Glomerular endothelial cell (primary cell): Measurements from ENCODE around the gene EGR1. TPM values are rescaled to one million over a fixed set of nuclear protein-coding genes. Genes with fewer than 3 reads are reported as not detected.
A peak's percentile ranks its signal among the peaks of the same experiment; 100 is the strongest.
"Not testable (repeated sequence)": the region's sequence is repeated elsewhere in the genome, so short reads cannot be mapped to it uniquely, and the experiment has no call there.

Source experiments
- DNase-seq: peaks from one replicate; pipeline ENCODE4 v3.0.0-alpha.2; 2011; ENCODE audit warnings: low read depth, low spot score; ENCODE audit errors: extremely low read depth
- total RNA-seq: library from RNA; depleted of rRNA; stranded (reverse); fragments of >200 nt; gene quantifications from 2 replicates; pipeline ENCODE4 v1.2.3, GENCODE V29; 2015

Gene EGR1
- total RNA-seq, 1 donor from 2014 or later, result 6.5 TPM

DNA sequence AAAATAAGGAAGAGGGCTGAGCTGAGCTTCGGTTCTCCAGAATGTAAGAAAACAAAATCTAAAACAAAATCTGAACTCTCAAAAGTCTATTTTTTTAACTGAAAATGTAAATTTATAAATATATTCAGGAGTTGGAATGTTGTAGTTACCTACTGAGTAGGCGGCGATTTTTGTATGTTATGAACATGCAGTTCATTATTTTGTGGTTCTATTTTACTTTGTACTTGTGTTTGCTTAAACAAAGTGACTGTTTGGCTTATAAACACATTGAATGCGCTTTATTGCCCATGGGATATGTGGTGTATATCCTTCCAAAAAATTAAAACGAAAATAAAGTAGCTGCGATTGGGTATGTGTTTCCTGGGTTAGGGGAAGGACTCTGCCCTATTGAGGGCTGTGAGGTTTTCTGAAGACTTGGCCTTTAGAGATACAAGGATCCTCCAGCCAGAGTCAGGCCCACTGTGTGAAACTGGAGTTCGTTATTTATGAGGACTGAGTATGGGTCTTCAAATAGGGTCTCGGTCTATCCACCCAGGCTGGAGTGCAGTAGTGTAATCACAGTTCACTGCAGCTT, 3.8 kb downstream of the EGR1 start:
- DNase-seq, result no peak

DNA sequence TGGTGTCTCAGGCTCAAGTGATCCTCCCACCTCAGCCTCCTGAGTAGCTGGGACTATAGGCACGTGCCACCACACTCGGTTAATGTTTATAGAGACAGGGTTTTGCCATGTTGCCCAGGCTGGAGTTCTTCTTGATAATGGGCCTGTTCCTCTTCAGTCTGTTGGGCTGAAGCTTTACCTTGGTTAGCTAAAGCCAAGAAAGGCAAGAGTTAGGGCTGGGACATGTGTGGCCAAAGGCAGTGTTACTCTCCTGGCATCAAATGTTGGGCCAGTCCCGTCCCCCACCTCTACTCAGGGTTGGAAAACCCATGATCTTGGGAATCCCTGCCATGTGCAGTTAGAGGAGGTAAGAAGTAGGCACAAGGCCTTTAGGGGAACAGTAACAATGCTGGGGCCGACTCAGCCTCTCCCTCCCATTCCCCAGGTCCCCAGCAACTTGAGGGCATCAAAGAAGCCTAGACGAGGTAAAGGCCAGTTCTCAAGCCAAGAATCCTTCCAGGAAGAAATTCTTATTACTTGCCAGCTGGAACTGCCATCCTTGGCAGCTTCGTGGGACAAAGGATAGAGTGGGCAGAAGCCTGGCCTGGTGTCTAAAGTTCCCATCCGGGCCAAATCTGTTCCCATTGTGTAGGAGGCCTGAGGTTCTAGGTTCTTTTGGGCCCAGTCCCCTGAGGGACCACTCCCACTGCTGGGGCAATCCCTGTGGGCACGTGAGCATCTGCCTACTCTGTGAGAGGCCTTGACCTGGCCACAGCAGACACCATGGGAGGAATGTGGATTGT, 4.5 kb downstream of the EGR1 start:
- DNase-seq, result no peak

DNA sequence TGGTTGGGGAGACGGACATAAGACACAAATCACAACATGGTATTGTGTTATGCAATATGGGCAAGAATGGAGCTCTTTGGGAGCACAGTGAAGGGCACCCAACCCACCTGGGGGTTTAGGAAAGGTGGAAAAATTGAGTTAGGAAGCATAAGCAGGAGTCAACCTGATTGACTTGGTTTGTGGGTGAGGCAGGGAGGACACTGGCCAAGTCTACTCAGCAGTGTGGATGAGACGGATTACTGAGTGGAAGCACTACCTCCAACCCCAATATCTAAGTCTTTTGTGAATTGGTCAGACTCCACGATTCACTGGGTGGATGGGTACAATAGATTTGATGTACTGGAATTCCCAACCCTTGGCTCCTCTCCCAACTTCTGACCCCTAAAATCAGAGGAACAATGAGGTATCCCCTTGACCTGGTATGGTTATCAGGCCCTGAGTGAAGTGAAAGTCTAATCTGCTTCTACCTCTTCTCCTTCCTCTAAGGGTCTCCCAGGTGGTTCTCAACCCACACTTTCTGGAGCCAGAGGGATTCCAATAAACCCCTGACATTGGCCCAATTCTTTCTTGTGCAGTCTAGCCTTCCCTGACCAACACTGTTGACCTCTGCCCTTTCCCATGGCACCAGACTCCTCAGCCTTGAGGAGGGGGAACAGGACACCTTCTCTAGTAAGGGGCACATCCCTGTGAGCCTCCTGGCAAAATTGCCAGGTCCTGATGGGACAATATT, 5.2 kb downstream of the EGR1 start:
- DNase-seq, result no peak

DNA sequence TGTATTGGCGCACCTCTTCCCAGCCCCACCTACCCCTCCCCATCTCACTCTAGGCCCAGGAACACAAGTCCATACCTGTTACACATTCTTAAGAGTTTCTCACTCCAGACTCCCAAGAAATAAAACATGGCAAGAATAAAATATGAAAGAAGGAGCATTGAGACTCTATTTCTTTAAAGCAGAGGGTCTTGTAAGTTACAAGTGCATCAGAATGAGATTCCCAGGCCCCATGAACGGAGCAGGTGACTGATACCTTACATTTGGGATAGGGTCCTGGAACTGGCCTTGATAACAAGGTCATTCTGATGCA, 5.7 kb downstream of the EGR1 start:
- no peak for DNase-seq

DNA sequence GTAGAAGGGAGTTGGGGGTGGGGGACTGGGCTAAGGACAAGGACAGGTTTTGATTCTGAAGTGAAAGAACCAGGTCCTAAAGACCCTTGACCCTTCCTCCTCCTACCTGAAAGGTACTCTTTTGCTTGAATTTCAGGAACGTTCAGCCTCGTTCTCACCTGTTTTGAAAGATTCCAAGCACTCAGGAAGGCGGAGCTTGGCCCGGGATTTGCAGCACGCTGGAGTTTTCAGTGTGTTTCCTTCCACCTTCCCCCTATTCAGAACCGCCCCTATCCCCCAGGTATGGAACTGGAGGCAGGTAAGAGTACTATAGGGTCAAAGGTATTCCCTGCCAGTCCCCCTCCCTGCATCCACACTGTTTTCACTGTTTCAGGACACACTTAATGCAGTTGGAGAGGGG, 7.1 kb downstream of the EGR1 start:
- DNase-seq, result no peak

DNA sequence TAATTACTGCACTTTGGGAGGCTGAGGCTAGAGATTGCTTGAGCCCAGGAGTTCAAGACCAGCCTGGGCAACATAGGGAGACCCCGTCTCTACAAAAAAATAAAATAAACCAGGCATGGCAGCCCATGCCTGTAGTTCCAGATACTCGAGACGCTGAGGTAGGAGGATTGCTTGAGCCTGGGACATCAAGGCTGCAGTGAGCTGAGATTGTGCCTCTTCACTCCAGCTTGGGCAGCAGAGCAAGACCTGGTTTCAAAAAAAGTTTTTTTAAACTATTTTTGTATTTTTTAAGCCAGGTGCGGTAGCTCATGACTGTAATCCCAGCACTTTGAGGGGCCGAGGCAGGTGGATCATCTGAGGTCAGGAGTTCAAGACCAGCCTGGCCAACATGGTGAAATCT, 7.9 kb downstream of the EGR1 start:
- not testable (repeated sequence) for DNase-seq

DNA sequence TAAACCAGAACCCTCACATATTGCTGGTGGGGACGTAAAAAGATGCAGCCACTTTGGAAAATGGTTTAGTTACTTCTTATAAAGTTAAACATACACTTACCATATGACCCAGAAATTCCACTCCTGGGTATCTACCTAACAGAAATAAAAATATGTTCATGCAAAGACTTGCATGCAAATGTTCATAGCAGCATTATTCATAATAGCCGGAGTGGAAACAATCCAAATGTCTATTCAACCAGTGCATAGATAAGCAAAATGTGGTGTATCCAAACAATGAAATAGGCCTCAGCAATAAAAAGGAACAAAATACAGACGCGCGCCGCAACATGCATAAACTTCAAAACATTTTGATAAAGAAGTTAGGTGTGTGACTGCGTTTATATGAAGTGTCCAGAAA, 11.6 kb downstream of the EGR1 start:
- no peak for DNase-seq

DNA sequence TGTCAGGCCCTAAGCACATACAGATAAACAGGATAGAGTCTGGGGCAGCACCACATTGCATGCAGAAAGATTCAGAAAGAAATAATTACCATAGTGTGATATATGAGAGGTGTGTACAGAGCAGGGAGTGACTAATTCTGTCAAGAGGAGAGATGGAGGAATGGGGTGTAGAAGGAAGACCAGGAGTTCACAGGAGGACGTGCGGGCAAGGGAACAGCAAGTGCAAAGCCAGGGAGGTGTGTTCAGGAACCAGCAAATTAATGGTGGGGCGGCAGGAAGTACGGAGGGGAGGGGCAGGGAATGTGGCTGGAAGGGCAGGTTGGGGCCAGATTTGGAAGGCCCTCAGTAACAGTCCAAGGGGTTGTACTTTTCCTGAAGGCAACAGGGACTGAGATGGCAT, 17.4 kb downstream of the EGR1 start:
- no peak for DNase-seq

DNA sequence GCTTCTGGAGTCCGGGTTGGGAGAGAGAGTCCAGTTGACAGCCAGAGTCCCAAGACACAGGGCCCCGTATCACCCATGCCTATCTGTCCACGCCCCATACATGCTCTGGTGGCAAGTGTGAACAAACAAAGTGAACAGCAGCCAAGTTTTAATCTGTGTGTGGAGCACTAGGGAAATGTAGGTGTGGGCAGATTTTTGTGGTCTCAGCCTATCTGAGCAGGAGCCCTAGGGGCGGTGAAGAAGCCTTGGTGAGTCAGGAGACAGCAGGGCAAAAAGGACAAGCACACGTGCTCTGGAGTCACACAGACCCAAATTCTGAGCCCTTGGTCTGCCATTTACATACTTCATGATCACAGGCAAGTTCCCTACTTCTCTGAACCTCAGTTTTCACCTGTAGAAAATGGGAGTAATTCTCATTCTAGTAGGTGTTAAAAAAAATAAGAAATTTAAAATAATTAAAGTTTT, 23.2 kb downstream of the EGR1 start:
- DNase-seq, result no peak

DNA sequence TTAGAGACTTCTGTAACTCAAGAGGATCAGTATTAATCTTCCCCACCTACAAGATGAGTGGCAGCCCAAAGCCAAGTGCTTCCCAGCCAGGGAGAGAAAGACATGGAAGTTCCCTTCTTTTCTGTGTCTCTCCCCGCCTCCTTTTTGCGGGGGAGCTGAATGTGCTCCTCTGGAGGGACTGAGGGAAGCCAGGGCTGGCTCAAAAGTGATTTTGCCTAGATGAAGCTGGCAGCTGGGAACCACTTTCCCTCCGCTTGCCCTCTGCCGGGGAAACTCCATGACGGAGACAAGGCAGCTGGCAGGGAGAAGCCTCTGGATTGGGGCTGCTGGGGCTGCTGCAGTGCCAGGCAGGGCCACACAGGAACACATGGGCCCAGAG, 24.4 kb downstream of the EGR1 start:
- no peak for DNase-seq

DNA sequence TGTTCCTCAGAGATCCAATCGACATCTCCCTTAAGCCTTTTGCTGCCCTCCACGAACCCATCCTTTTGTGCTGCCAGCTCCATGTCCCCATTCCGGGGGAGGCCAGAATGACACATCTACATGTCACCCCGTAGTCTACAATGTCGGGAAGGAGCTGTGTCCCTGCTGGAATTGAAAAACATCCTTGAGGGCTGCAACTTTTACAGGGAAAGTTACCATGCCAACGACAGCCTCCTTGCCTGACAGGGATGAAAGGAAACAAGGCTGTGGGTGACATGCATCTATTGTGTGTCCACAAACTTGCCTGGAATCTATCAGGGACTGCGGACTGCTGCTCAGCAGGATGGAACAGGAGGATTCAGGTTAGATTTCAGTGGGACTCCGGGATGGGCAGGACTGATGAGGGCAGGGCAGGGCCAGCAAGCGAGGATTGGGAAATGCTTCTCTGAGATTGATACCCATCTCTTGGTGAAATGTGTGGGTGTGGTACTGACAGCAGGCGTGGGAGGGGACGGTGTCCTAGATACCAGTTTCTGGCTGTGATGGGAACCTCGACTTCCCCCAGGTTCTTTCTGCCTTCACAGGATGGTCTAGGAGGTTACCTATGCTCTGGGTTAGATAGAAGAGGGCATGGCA, 25.5 kb downstream of the EGR1 start:
- DNase-seq, result no peak

DNA sequence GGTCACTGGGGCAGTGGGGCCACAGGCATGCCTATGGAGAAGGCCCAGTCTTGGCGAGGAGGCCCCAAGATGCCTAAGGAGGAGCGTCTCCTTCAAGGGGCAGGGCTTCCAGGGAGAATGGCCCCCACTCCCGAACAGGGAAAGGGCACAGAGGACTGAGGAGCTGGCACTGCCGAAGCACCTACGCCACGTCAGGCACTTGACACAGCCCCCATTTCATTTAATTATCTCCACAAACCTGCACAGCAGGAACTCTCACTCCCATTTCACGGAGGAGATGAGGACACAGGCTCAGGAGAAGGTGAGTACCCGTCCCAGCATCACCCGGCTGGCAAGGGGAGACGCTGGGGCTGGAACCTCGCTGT, 26.0 kb downstream of the EGR1 start:
- no peak for DNase-seq

DNA sequence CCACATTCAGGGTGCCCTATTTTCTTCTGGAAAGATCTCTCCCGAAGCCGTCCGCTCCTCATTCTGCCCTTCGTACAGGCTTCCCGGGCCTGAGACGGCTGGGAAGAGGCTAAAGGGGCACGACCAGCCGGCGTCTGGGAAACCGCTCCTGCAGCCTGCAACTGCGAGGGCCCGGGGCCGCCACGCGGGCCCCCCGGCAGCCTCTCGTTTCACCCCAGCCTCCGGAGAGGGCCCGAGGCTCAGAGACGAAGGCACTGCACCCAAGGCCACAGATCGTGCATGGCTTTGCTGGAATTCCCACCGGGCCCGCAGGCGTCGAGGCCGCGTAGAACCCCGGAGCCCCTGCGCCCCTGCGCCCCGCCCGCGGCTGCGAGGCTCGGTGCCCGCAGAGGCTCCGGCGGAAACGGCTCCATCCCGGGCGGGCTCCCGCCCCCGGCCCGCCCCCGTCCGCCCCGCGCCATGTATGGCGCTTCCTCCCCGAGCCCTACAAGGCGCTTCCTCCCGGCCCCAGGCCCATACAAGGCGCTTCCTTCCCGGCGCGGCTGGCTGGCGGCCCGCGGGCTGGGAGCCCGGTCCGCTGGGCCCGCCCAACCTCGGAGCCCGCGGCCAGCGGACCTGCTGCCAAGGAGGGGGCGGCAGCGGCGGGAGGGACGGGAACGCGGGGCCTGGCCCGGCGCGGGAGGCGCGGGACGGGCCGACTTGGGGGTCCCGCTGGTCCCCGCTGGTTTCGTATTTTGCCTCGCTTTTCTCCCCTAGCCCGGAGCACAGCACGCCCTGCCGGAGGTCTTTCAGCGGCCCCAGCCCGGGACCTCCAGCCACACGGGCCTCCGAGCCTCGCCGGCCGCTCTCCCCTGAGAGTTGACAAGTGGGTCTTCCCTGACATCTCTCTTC, 26.6 kb downstream of the EGR1 start:
- DNase-seq, result no peak

DNA sequence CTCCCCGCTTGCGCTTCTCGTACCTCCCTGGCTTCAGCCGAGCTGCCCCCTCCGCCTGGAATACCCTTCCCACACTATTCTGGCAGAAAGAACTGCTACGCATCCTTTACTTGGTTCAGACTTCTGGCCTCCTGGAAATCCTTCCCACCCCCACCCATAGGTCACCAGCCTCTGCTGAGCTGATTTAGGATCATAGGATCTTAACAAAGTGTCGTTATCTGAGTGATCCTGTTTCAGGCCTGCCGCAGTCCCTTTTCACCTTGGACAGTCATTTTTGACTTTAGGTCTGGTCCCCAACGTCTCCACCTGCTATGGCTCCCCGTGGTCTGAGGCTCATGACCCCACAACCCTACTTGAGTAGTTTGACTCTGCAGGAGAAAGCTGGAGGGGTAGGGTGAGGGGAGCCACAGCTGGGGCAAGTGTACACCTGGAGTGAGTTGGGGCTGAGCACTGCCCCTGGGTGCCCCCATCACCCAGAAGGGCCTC, 27.3 kb downstream of the EGR1 start:
- DNase-seq, result no peak

DNA sequence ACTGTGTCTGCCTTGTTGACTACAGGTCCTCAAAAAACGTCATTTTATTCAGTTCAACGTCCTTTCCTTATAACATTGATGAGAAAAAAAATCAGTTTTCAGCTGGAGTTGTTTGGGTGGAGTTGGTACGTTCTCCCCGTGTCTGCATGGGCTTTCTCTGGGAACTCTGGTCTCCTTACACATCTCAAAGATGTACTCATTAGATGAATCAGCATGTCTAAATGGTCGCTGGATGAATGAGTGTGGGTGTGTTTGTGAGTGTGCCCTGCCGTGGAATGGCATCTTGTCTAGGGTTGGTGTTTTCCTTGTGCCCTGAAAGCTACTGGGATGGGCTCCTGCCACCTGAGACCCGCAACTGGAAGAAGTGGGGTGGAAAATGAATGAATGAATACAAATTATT, 30.1 kb downstream of the EGR1 start:
- no peak for DNase-seq

DNA sequence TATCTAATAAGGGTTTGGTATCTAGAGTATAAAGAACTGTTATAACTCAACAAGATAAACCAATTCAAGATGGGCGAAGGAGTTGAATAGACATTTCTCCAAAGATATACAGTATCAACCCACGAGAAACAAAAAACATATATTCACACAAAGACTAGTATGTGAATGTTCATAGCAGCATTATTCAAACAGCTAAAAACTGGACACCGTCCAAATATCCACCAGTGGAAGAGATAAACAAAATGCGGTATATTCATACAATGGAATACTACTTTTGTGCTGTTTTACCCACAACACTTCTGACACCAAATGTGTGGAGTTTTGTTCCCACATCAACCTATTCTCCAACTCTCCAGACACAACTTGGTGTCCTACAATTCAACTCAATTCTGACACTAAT, 33.1 kb downstream of the EGR1 start:
- no peak for DNase-seq

DNA sequence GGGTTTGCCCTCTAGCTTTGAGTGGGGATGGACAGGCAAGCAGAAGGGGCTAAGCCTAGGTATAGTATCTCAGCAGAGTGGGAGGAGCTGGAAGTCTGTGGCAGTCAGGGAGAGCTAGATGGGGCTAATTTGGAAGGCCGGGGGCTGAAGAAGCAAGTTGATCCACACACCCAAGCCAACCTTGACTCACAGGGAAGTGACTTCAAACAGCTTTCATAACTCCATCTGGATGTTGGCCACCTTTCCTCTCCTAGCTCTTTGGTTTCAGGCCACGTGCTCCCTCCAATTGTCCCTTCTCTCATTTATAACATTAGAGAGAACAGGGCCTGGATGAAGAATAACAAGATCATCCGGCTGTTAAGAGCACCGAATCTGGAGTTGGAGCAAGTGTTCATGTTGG, 36.8 kb downstream of the EGR1 start:
- DNase-seq, result no peak

DNA sequence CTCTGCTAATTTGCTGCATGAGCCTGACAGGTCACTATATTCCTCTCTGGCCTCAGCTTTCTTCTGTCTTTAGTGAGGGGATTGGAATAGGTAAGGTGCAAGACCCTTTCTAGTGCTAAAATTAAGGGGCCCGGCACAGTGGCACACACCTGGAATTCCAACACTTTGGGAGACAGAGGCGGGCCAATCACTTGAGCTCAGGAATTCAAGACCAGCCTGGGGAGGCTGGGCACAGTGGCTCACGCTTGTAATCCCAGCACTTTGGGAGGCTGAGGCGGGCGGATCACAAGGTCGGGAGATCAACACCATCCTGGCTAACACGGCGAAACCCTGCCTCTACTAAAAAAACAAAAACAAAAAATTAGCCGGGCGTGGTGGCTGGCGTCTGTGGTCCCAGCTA, 37.2 kb downstream of the EGR1 start:
- DNase-seq, result no peak

DNA sequence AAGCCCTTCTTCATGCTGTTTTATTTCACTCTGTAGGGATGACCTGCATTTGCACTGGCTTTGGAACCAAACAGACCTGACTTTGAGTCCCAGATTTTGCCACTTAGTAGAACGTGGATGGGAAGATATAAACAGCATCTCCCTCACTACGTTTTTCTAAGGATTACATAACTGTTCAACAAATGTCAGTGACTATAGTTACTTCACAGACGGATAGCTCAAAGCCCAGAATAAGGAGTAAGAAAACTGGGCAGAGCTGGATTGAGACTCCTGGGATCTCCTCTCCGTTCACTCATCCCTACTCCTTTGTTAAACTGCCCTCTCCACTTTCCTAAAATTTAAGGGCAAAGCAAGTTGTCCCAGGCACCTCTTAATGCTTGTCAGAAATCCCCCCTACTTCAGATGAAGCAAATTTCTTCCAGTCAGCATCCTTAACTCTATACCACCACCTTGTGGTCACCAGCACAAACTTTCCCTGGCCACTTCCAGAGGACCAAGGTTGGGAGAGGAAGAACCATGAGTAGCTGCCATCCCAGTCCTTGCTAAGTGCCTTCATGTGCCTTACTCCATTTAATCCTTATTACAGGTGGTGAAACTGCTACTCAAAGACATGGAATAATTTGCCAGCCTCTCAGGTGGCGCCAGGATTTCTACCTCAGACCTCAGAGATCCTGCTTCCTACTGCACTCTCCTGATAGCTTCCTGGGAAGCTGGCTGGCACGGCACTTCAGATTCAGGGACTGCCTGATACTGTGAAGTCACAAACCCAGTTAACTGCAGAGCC, 38.4 kb downstream of the EGR1 start:
- DNase-seq, result peak; percentile 44

DNA sequence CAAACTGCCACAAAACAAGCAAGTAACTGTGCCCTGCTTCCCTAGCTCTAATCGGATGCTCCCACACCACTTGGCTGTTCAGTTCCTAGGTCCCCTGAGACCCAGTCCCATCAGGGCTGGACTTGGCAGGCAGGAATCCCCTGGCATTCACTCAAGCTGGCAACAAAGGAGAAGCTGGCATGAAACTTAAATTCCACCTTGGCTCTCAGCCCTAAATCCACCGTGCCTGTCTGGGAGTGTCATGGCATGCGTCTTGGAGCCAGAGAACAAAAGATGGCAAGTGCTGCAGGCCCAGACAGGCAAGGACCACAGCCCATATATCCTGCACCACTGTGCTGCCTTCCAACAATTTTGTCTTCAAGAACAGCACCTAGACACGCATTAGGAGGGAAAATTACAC, 39.5 kb downstream of the EGR1 start:
- no peak for DNase-seq
